ENCODE measurements around the gene ALK.

Gene ALK

DNA sequence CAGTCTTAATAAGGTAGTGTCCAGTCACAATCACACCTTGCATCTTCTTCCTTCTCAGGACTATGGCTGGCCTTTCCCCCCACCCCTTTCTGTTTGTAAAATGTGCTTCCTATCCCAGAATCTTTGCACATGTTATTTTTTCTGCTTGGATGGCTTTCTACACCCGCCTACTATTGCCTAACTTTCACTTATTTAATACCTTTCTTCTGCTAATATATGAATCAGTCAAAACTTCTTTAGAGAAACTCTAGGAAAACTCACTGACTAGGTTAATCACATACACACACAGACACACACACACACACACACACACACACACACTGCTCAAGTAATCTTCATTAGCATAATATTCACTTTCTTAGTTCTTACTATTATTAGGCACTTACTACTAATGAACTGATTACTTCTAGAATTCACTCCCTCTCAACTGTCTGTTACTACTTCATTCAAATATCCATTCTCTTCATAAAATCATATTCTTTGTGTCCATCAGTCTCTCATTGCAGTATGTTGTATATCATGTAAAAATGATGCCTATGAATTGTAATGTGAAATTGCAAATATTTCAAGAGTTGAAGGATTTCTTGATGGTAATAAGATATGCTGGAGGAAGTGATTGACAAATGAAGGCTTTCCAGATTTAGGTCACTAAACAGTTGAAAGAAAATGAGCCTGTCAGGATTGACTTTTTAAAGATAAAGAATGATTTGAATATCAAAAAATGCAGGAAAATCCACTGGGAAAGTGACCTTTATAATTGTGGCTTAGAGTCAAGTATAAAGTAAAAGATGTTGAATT lies 754.9 kb downstream of the ALK start:
- ChIA-PET CTCF (no interaction called here), POLR2A (no interaction called here)
- H3K9me3 ChIP-seq (ENCODE audit: control insufficient read depth, insufficient read depth, low read depth, low read length), result no peaks in the 10 kb centered on the region
- no peak overlapping the region for H3K27ac ChIP-seq (ENCODE audit: extremely low read depth, low read depth, low read length)
- peaks cover 8% of the 10 kb centered on the region; the same call in 1 of the 2 replicates for H3K4me1 ChIP-seq (ENCODE audit: control insufficient read depth, insufficient read depth, low read length)
- TF ChIP-seq HOXC10 (CRISPR knock-in tag; IDR thresholded peaks at IDR 0.05) (no peak), ZNF335 (tag by site-specific recombination; conservative IDR thresholded peaks at IDR 0.05) (no peak), ZNF473 (tag by site-specific recombination; IDR thresholded peaks at IDR 0.05) (no peak), BCL6B (tag by site-specific recombination; IDR thresholded peaks at IDR 0.05) (0 out of 2 replicates have a peak, but pooled peaks have one; percentile 38)
- TF ChIP-seq, protein P1, sequence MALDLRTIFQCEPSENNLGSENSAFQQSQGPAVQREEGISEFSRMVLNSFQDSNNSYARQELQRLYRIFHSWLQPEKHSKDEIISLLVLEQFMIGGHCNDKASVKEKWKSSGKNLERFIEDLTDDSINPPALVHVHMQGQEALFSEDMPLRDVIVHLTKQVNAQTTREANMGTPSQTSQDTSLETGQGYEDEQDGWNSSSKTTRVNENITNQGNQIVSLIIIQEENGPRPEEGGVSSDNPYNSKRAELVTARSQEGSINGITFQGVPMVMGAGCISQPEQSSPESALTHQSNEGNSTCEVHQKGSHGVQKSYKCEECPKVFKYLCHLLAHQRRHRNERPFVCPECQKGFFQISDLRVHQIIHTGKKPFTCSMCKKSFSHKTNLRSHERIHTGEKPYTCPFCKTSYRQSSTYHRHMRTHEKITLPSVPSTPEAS (tag by site-specific recombination; IDR thresholded peaks at IDR 0.05), result peak; percentile 35; the same call in 1 of the 2 replicates
- no peak overlapping the region for H3K4me3 ChIP-seq (ENCODE audit: low read depth, low read length)
- H3K36me3 ChIP-seq (ENCODE audit: control insufficient read depth in 2 of 2, insufficient read depth in 1 of 2, low read length in 2 of 2), result peaks cover 8 to 9% of the 10 kb centered on the region in 2 experiments

DNA sequence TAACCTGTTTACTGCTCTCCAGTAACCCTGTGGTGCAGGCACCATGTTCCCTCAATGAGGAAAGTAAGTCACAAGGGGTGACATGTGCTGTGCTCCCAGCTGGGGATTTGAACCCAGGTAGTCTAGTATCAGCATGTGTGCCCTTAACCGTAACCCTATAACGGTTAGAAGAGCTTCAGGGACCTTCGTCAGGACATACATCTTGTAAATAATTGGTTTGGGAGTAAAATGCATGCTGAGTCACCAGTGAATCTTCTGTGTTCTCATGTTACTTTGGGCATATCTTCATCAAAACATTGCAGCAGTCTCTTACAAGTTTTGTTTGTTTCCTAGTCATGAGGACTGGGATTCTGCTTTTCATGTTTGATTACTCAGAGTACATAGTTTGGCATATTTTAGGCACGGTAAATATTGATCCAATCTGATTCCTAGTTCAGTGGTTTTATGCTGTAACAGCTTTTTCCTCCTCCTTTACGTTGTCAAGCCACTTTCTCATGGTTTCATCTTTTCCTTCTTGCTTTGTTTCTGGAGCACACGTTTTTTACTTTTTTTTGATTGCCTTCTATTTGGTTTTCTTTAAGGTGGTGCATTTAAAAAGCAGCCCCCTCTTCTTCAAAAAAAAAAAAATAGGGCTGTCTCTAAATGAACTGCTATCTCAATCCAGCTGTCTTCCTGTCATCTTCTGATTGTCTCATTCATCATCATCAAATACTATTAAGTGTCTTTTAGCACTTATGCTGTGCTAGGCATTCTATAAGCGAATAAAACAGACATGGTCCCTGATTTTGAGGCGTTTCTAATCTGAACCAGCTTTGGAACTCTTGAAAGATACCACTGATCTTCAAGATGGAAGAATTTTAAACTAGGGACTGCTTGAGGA lies 755.8 kb downstream of the ALK start:
- H3K4me3 ChIP-seq (ENCODE audit: low read depth, low read length), result no peak overlapping the region
- no peaks in the 10 kb centered on the region for H3K9me3 ChIP-seq (ENCODE audit: control insufficient read depth, insufficient read depth, low read depth, low read length)
- no peak overlapping the region for H3K27ac ChIP-seq (ENCODE audit: extremely low read depth, low read depth, low read length)
- ChIA-PET CTCF (interaction anchor here (0.7 kb wide), 2 partner anchors 59 to 1060 kb away, joined by 3 read pairs; no protein-coding TSS in a partner anchor), POLR2A (no interaction called here)
- peaks cover 8% of the 10 kb centered on the region; the same call in 1 of the 2 replicates for H3K4me1 ChIP-seq (ENCODE audit: control insufficient read depth, insufficient read depth, low read length)
- H3K36me3 ChIP-seq (ENCODE audit: control insufficient read depth in 2 of 2, insufficient read depth in 1 of 2, low read length in 2 of 2), result peaks cover 8% of the 10 kb centered on the region in 2 experiments
- TF ChIP-seq ZNF157 (tag by site-specific recombination; IDR thresholded peaks at IDR 0.05) (no peak), ZNF76 (tag by site-specific recombination; IDR thresholded peaks at IDR 0.05; ENCODE audit: borderline replicate concordance, low read depth) (no peak), TSHZ1 (tag by site-specific recombination; IDR thresholded peaks at IDR 0.05; ENCODE audit: borderline replicate concordance) (no peak), ZXDB (tag by site-specific recombination; IDR thresholded peaks at IDR 0.05) (no peak), MYNN (tag by site-specific recombination; IDR thresholded peaks at IDR 0.05; ENCODE audit: borderline replicate concordance) (no peak), ZBTB1 (tag by site-specific recombination; IDR thresholded peaks at IDR 0.05) (no peak), TCF7L2 (IDR thresholded peaks at IDR 0.05; ENCODE audit: borderline replicate concordance, low read depth, low read length) (no peak), ZNF660 (tag by site-specific recombination; IDR thresholded peaks at IDR 0.05) (no peak), PRDM4 (tag by site-specific recombination; IDR thresholded peaks at IDR 0.05) (no peak), ZNF133 (tag by site-specific recombination; IDR thresholded peaks at IDR 0.05) (no peak), OVOL3 (tag by site-specific recombination; IDR thresholded peaks at IDR 0.05) (0 out of 2 replicates have a peak, but pooled peaks have one; percentile 18), ZIC2 (tag by site-specific recombination; IDR thresholded peaks at IDR 0.05) (peak; percentile 92)
- TF ChIP-seq, protein P2, sequence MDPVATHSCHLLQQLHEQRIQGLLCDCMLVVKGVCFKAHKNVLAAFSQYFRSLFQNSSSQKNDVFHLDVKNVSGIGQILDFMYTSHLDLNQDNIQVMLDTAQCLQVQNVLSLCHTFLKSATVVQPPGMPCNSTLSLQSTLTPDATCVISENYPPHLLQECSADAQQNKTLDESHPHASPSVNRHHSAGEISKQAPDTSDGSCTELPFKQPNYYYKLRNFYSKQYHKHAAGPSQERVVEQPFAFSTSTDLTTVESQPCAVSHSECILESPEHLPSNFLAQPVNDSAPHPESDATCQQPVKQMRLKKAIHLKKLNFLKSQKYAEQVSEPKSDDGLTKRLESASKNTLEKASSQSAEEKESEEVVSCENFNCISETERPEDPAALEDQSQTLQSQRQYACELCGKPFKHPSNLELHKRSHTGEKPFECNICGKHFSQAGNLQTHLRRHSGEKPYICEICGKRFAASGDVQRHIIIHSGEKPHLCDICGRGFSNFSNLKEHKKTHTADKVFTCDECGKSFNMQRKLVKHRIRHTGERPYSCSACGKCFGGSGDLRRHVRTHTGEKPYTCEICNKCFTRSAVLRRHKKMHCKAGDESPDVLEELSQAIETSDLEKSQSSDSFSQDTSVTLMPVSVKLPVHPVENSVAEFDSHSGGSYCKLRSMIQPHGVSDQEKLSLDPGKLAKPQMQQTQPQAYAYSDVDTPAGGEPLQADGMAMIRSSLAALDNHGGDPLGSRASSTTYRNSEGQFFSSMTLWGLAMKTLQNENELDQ (tag by site-specific recombination; IDR thresholded peaks at IDR 0.05; ENCODE audit: low read depth), result no peak
- TF ChIP-seq, protein P3, sequence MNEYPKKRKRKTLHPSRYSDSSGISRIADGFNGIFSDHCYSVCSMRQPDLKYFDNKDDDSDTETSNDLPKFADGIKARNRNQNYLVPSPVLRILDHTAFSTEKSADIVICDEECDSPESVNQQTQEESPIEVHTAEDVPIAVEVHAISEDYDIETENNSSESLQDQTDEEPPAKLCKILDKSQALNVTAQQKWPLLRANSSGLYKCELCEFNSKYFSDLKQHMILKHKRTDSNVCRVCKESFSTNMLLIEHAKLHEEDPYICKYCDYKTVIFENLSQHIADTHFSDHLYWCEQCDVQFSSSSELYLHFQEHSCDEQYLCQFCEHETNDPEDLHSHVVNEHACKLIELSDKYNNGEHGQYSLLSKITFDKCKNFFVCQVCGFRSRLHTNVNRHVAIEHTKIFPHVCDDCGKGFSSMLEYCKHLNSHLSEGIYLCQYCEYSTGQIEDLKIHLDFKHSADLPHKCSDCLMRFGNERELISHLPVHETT (tag by site-specific recombination; IDR thresholded peaks at IDR 0.05), result no peak

Measured in HEK293 (cell line).